Endothelial cell of umbilical vein (primary cell): Measurements from ENCODE around the gene GP5. TPM values are rescaled to one million over a fixed set of nuclear protein-coding genes. Genes with fewer than 3 reads are reported as not detected.

Experiments used
- BruUV-seq: library from RNA; stranded (reverse); fragments of 400-500 nt; replicated peaks from 2 replicates; lab custom pipeline; 2021; lab: Mats Ljungman, UMichigan
- CTCF ChIA-PET: fragments of 300-600, 350-600 bp; sonication (Branson Sonifier 250); formaldehyde crosslinking; loops from one replicate; lab custom pipeline; 2021; ENCODE audit warnings: antibody characterized with exemption, inconsistent platforms; lab: Charles Lee
- POLR2A ChIA-PET: fragments of 300-600, 350-600 bp; sonication (Branson Sonifier 250); formaldehyde crosslinking; loops from one replicate; lab custom pipeline; 2021; ENCODE audit warnings: antibody characterized with exemption, inconsistent platforms; lab: Charles Lee
- DNase-seq: peaks from one replicate; pipeline ENCODE4 v3.0.0-alpha.2; 2011; ENCODE audit warnings: low read depth, low spot score
- FAIRE-seq: peaks from 2 replicates; lab custom pipeline; 2011; peaks lifted over from hg19 to GRCh38; lab: Jason Lieb, UNC
- H2AFZ ChIP-seq: 2 replicates; pipeline ENCODE4 v1.6.0; 2012; ENCODE audit warnings: low read depth, low read length, control low read depth, inconsistent platforms
- H3K27ac ChIP-seq: 2 replicates; pipeline ENCODE4 v1.5.1; 2011; ENCODE audit warnings: low read depth, mild to moderate bottlenecking, control low read depth, low read length, moderate library complexity; ENCODE audit not compliant: insufficient read depth
- H3K27me3 ChIP-seq, 2 experiments: 2 replicates each; pipeline versions ENCODE4 v1.6.0 to v1.6.1; 2011; ENCODE audit warnings: low read length in 2 of 2, mixed read lengths in 1 of 2; ENCODE audit not compliant: control insufficient read depth in 2 of 2, insufficient read depth in 2 of 2
- H3K36me3 ChIP-seq, 2 experiments: 2 replicates in 1 of 2; 3 replicates in 1 of 2; pipeline ENCODE4 v1.5.1; 2011; ENCODE audit warnings: low read length in 2 of 2, mild to moderate bottlenecking in 1 of 2, moderate library complexity in 1 of 2; ENCODE audit not compliant: control insufficient read depth in 2 of 2, insufficient read depth in 2 of 2; ENCODE audit errors: extremely low read depth in 1 of 2
- H3K4me1 ChIP-seq: 3 replicates; pipeline ENCODE4 v1.5.1; 2011; ENCODE audit warnings: mild to moderate bottlenecking, low read length; ENCODE audit not compliant: control insufficient read depth, insufficient read depth; ENCODE audit errors: extremely low read depth
- H3K4me2 ChIP-seq: 2 replicates; pipeline ENCODE4 v1.6.1; 2011; ENCODE audit warnings: low read length, control low read depth, mixed read lengths; ENCODE audit not compliant: insufficient read depth
- H3K4me3 ChIP-seq, 3 experiments: fragments of 200-600 bp in 1 of 3; sonication (generic), shearing (Covaris generic) in 1 of 3; replicated peaks in 1 of 3; 2 replicates each; pipeline ENCODE4 v1.5.1; 2011 to 2016; ENCODE audit warnings: control low read depth in 3 of 3, low read length in 3 of 3, mild to moderate bottlenecking in 2 of 3, inconsistent platforms in 1 of 3, low read depth in 1 of 3, moderate library complexity in 1 of 3; ENCODE audit not compliant: insufficient read depth in 1 of 3
- H3K79me2 ChIP-seq: 2 replicates; pipeline ENCODE4 v1.6.0; 2012; ENCODE audit warnings: low read length, inconsistent platforms; ENCODE audit not compliant: control insufficient read depth, insufficient read depth
- H3K9ac ChIP-seq: replicated peaks from 2 replicates; pipeline ENCODE3; 2011; ENCODE audit warnings: low read length, control low read depth; ENCODE audit not compliant: insufficient read depth; ENCODE audit errors: extremely low read depth
- H3K9me1 ChIP-seq: replicated peaks from 3 replicates; pipeline ENCODE4 v1.6.0; 2011; ENCODE audit warnings: mild to moderate bottlenecking, low read length; ENCODE audit not compliant: control insufficient read depth, insufficient read depth; ENCODE audit errors: extremely low read depth
- H3K9me3 ChIP-seq: replicated peaks from 2 replicates; pipeline ENCODE4 v1.5.1; 2012; ENCODE audit warnings: low read length, inconsistent platforms; ENCODE audit not compliant: control insufficient read depth, insufficient read depth
- H4K20me1 ChIP-seq: replicated peaks from 2 replicates; pipeline ENCODE3; 2011; ENCODE audit warnings: mild to moderate bottlenecking, low read length; ENCODE audit not compliant: control insufficient read depth, insufficient read depth; ENCODE audit errors: extremely low read depth
- EZH2 ChIP-seq: IDR thresholded peaks from 2 replicates; pipeline ENCODE4 v1.6.1; 2012; ENCODE audit warnings: borderline replicate concordance, low read depth, mild to moderate bottlenecking, moderate library complexity, low read length, inconsistent platforms; ENCODE audit not compliant: severe bottlenecking
- FOS ChIP-seq: IDR thresholded peaks from 2 replicates; pipeline ENCODE4 v1.6.1; 2011; ENCODE audit warnings: mild to moderate bottlenecking, low read length, moderate library complexity, borderline replicate concordance; ENCODE audit not compliant: insufficient read depth
- GATA2 ChIP-seq: IDR thresholded peaks from 2 replicates; pipeline ENCODE4 v1.7.0; 2011; ENCODE audit warnings: low read depth, mild to moderate bottlenecking, moderate library complexity, mixed read lengths, low read length; ENCODE audit not compliant: insufficient read length, insufficient read depth
- JUN ChIP-seq: IDR thresholded peaks from 2 replicates; pipeline ENCODE4 v1.6.1; 2011; ENCODE audit warnings: borderline replicate concordance, low read depth; ENCODE audit not compliant: insufficient read length, insufficient read depth
- MAX ChIP-seq: IDR thresholded peaks from 2 replicates; pipeline ENCODE4 v1.6.1; 2011; ENCODE audit not compliant: insufficient read depth, insufficient read length
- MYC ChIP-seq: IDR thresholded peaks from one replicate; pipeline ENCODE4 v1.6.1; 2011; ENCODE audit warnings: mild to moderate bottlenecking, low read depth, low read length
- POLR2A ChIP-seq: IDR thresholded peaks from 2 replicates; pipeline ENCODE4 v1.6.1; 2012; ENCODE audit warnings: low read depth, mild to moderate bottlenecking, control low read depth, low read length
- POLR2AphosphoS5 ChIP-seq: IDR thresholded peaks from 2 replicates; pipeline ENCODE4 v1.6.1; 2012; ENCODE audit warnings: low read depth, mild to moderate bottlenecking, control low read depth, low read length, moderate library complexity; ENCODE audit not compliant: insufficient read depth
- dilution Hi-C: fragments of 300-500 bp; cut with MboI; formaldehyde crosslinking; loops from one replicate; pipeline ENCODE4 v1.15.0; 2019; ENCODE audit warnings: low sequenced_read_pairs; ENCODE audit not compliant: extremely low pct_ligation_motif_present
- intact Hi-C: fragments of 100-400 bp; cut with micrococcal nuclease; formaldehyde crosslinking; loops from one replicate; pipeline ENCODE4 v1.10.0; 2022
- polyA plus RNA-seq, 4 experiments: library from polyadenylated mRNA; depleted of rRNA in 3 of 4; stranded (reverse) in 3 of 4; unstranded in 1 of 4; fragments of >200 nt; gene quantifications; 2 replicates each; pipeline versions ENCODE4 v1.2.1 to v1.2.3, GENCODE V29; 2011 to 2012; ENCODE audit warnings: missing spikeins in 1 of 4
- total RNA-seq: library from RNA; stranded (reverse); gene quantifications from 2 replicates; pipeline ENCODE4 v1.2.3, GENCODE V29; 2021
- TF ChIP-seq, protein P1 (sequence below), 2 donors: IDR thresholded peaks; 1 replicate in 1 of 2; 2 replicates in 1 of 2; pipeline ENCODE4 v1.5.1; 2011; ENCODE audit warnings: low read length in 2 of 2, mild to moderate bottlenecking in 2 of 2, moderate library complexity in 2 of 2, control low read depth in 1 of 2, inconsistent platforms in 1 of 2, low read depth in 1 of 2; ENCODE audit not compliant: insufficient read depth in 1 of 2; ENCODE audit errors: extremely low read depth in 1 of 2

Gene GP5
- total and polyA plus RNA-seq, 2 donors (not counting 3 experiments of a cell fraction or from before 2014, with no cell fraction given): 0.06 to 0.11 TPM

- ChIA-PET CTCF (interaction anchor here (1.0 to 4.5 kb wide), 3 partner anchors 11 to 55 kb away, joined by 3 to 25 read pairs (median 3); no protein-coding TSS in a partner anchor), POLR2A (no interaction called here)
- H3K9me1 ChIP-seq: no peaks in the 10 kb centered on the region
- FAIRE-seq (no peak), DNase-seq (no peak)
- no peak overlapping the region for H3K9ac ChIP-seq
- intact Hi-C loops: no loop called here
- H3K4me2 ChIP-seq: no peak overlapping the region
- H3K9me3 ChIP-seq: no peaks in the 10 kb centered on the region
- H3K79me2 ChIP-seq: no peaks in the 10 kb centered on the region
- H3K27ac ChIP-seq: no peak overlapping the region
- TF ChIP-seq GATA2: no peak
- no peak for TF ChIP-seq POLR2A
- TF ChIP-seq MYC: no peak
- TF ChIP-seq MAX: no peak
- TF ChIP-seq POLR2AphosphoS5: no peak
- TF ChIP-seq JUN: no peak
- no peak for TF ChIP-seq EZH2
- no peak for TF ChIP-seq FOS
- TF ChIP-seq, protein P1, sequence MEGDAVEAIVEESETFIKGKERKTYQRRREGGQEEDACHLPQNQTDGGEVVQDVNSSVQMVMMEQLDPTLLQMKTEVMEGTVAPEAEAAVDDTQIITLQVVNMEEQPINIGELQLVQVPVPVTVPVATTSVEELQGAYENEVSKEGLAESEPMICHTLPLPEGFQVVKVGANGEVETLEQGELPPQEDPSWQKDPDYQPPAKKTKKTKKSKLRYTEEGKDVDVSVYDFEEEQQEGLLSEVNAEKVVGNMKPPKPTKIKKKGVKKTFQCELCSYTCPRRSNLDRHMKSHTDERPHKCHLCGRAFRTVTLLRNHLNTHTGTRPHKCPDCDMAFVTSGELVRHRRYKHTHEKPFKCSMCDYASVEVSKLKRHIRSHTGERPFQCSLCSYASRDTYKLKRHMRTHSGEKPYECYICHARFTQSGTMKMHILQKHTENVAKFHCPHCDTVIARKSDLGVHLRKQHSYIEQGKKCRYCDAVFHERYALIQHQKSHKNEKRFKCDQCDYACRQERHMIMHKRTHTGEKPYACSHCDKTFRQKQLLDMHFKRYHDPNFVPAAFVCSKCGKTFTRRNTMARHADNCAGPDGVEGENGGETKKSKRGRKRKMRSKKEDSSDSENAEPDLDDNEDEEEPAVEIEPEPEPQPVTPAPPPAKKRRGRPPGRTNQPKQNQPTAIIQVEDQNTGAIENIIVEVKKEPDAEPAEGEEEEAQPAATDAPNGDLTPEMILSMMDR (IDR thresholded peaks at IDR 0.05; ENCODE audit: extremely low read depth in 1 of 2, insufficient read depth in 1 of 2, low read depth in 1 of 2, low read length in 2 of 2): no peak
- H2AFZ ChIP-seq: no peak overlapping the region
- H3K36me3 ChIP-seq: no peaks in the 10 kb centered on the region
- H3K4me1 ChIP-seq: peaks cover 3% of the 10 kb centered on the region
- dilution Hi-C loops: no loop called here
- no peaks in the 10 kb centered on the region for H4K20me1 ChIP-seq
- no peak overlapping the region for H3K4me3 ChIP-seq
- peaks cover 20 to 54% of the 10 kb centered on the region in 2 experiments for H3K27me3 ChIP-seq
- no TSS peak for BruUV-seq
Observed at GRCh38 chr3:194392576-194392975, 6.5 kb downstream of the GP5 start.
